Measurements from ENCODE around the gene MT2A. TPM values are rescaled to one million over a fixed set of nuclear protein-coding genes. Genes with fewer than 3 reads are reported as not detected.

The MT2A gene
- total and polyA plus RNA-seq, 12 donors: 43.8 to 6,828 (median 557) TPM

GRCh38 chr16:56607109-56607618 is 1.2 kb upstream of the MT2A start:
- H3K36me3 ChIP-seq (replicated peaks in 1 of 2): no peaks in the 10 kb centered on the region
- H3K4me3 ChIP-seq: peak overlapping the region in 1 of 4 donors; percentile 62
- DNase-seq: peak; percentile 80 to 97 (median 95)
- peaks cover 49 to 54% of the 10 kb centered on the region in 2 donors for H3K4me1 ChIP-seq (replicated peaks in 1 of 2)
- intact Hi-C loops (cut with DNase I): loop anchor here in 1 of 2 donors (10.0 kb wide), 1 partner anchor 98 kb away; no protein-coding TSS in a partner anchor
- H3K9me3 ChIP-seq (replicated peaks in 1 of 3): no peaks in the 10 kb centered on the region
- no peaks in the 10 kb centered on the region for H3K27me3 ChIP-seq
- peak overlapping the region; percentile 90 to 100 (median 99) for H3K27ac ChIP-seq
- no peak for TF ChIP-seq CTCF (IDR thresholded peaks at IDR 0.05)
- TF ChIP-seq POLR2A (IDR thresholded peaks at IDR 0.05): peak; percentile 64 to 88
- WGBS, 4 donors: 8 to 24% (median 19%) methylated on average over 3 to 14 of the region's 14 CpGs

GRCh38 chr16:56607675-56608042 is 725 bp upstream of the MT2A start:
- Histone ChIP-seq H3K4me1 (replicated peaks in 1 of 2) (peaks cover 49 to 55% of the 10 kb centered on the region in 2 donors), H3K27me3 (no peaks in the 10 kb centered on the region), H3K36me3 (replicated peaks in 1 of 2) (no peaks in the 10 kb centered on the region), H3K27ac (peak overlapping the region; percentile 90 to 100 (median 99)), H3K4me3 (peak overlapping the region in 1 of 4 donors; percentile 62), H3K9me3 (replicated peaks in 1 of 3) (no peaks in the 10 kb centered on the region)
- DNase-seq: peak in 1 of 7 donors; percentile 37
- peak in 1 of 6 experiments; percentile 26 for TF ChIP-seq CTCF (IDR thresholded peaks at IDR 0.05)
- TF ChIP-seq POLR2A (IDR thresholded peaks at IDR 0.05): no peak
- intact Hi-C loops (cut with DNase I): loop anchor here in 1 of 2 donors (10.0 kb wide), 1 partner anchor 97 kb away; no protein-coding TSS in a partner anchor
- WGBS, 4 donors: 49 to 63% (median 55%) methylated on average over 2 of the region's 2 CpGs

GRCh38 chr16:56608876-56609462 is 585 bp downstream of the MT2A start:
- Histone ChIP-seq H3K27ac (peak overlapping the region; percentile 90 to 100 (median 98)), H3K4me1 (replicated peaks in 1 of 2) (peaks cover 49 to 55% of the 10 kb centered on the region in 2 donors), H3K4me3 (peak overlapping the region; percentile 36 to 87 (median 54)), H3K27me3 (no peaks in the 10 kb centered on the region), H3K9me3 (replicated peaks in 1 of 3) (no peaks in the 10 kb centered on the region), H3K36me3 (replicated peaks in 1 of 2) (no peaks in the 10 kb centered on the region)
- TF ChIP-seq CTCF (IDR thresholded peaks at IDR 0.05) (no peak), POLR2A (IDR thresholded peaks at IDR 0.05) (no peak)
- 0% methylated on average over 21 of the region's 21 CpGs for WGBS, 4 donors
- peak in 4 of 7 donors; percentile 35 to 47 (median 40) for DNase-seq
- intact Hi-C loops (cut with DNase I): loop anchor here in 1 of 2 donors (10.0 kb wide), 1 partner anchor 96 kb away; no protein-coding TSS in a partner anchor

- TF ChIP-seq POLR2A (IDR thresholded peaks at IDR 0.05) (peak; percentile 4 to 73), CTCF (IDR thresholded peaks at IDR 0.05) (peak in 1 of 6 experiments; percentile 2)
- H3K27ac ChIP-seq: peak overlapping the region; percentile 90 to 100 (median 98)
- peak; percentile 76 to 88 (median 86) for DNase-seq
- H3K36me3 ChIP-seq (replicated peaks in 1 of 2): no peaks in the 10 kb centered on the region
- H3K4me1 ChIP-seq (replicated peaks in 1 of 2): peaks cover 49 to 55% of the 10 kb centered on the region in 2 donors
- intact Hi-C loops (cut with DNase I): loop anchor here in 1 of 2 donors (10.0 kb wide), 1 partner anchor 95 kb away; no protein-coding TSS in a partner anchor
- H3K9me3 ChIP-seq (replicated peaks in 1 of 3): no peaks in the 10 kb centered on the region
- no peaks in the 10 kb centered on the region for H3K27me3 ChIP-seq
- peak overlapping the region in 3 of 4 donors; percentile 36 to 62 (median 47) for H3K4me3 ChIP-seq
- 0 to 2% (median 0%) methylated on average over 6 of the region's 6 CpGs for WGBS, 4 donors
These were observed 1.1 kb downstream of the MT2A start for GRCh38 chr16:56609463-56609921.
